ENCODE results near the gene OBP2A. TPM values are rescaled to one million over a fixed set of nuclear protein-coding genes. Genes with fewer than 3 reads are reported as not detected.
"Not testable (repeated sequence)": the region's sequence is repeated elsewhere in the genome, so short reads cannot be mapped to it uniquely, and the experiment has no call there.

OBP2A gene
- total and polyA plus RNA-seq, 9 donors, result not detected

DNA sequence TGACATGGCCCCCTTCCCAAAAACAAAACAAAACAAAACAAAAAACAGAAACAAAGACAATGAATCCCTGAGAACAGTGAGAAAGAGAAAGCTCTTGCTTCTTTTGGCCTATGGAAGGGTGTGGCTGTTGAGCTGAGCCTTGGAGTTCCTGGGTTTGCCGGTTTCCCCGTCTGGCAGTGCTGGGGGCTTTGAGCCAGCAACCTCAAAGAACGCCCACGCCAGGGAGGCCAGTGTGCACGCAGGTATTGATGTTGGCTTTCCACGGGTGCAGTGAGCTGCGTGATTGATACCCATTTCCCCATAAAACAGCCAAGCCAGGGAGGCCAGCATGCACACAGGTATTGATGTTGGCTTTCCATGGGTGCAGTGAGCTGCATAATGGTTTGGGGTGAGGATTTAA lies 33.0 kb upstream of the OBP2A start:
- DNase-seq, result no peak
- Histone ChIP-seq H3K4me1 (ENCODE audit: control insufficient read depth, insufficient read depth, low read length) (peaks cover 2% of the 10 kb centered on the region), H3K36me3 (ENCODE audit: control insufficient read depth, insufficient read depth, low read length) (no peaks in the 10 kb centered on the region), H3K4me3 (ENCODE audit: low read length) (no peak overlapping the region), H3K27me3 (ENCODE audit: control insufficient read depth, insufficient read depth, low read length) (no peaks in the 10 kb centered on the region), H3K27ac (ENCODE audit: low read length) (no peak overlapping the region), H3K9me3 (replicated peaks; ENCODE audit: control insufficient read depth, low read depth, low read length) (no peaks in the 10 kb centered on the region)
- WGBS (ENCODE audit: insufficient coverage), result 52% methylated on average over 4 of the region's 7 CpGs

DNA sequence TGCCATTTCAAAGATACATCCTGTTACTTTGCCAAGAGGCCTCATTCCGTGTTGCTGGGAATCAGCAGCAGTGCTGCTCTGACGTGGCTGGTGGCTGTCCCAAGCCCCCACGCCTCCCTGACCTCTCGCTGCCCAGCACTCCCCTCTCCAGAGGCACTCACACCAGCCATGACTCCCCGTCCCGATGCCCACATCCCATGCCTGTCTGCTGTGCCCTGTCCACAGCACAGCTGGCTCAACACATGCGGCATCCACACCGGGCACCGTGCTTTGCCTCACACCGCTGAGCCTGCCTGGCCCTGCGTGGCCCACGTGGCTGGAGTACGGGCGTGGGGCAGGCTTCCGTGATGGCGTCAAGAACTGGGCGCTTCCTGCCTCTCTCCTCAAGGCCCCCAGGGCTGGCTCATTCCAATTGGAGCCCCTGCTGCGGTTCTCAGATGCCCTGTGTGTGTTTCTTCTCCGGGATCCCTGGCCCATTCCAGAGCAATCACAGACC lies 32.5 kb upstream of the OBP2A start:
- H3K9me3 ChIP-seq (replicated peaks; ENCODE audit: control insufficient read depth, low read depth, low read length), result no peaks in the 10 kb centered on the region
- H3K4me3 ChIP-seq (ENCODE audit: low read length), result no peak overlapping the region
- no peaks in the 10 kb centered on the region for H3K36me3 ChIP-seq (ENCODE audit: control insufficient read depth, insufficient read depth, low read length)
- WGBS (ENCODE audit: insufficient coverage), result 75% methylated on average over 18 of the region's 19 CpGs
- no peak for DNase-seq
- H3K4me1 ChIP-seq (ENCODE audit: control insufficient read depth, insufficient read depth, low read length), result peaks cover 2% of the 10 kb centered on the region
- no peaks in the 10 kb centered on the region for H3K27me3 ChIP-seq (ENCODE audit: control insufficient read depth, insufficient read depth, low read length)
- no peak overlapping the region for H3K27ac ChIP-seq (ENCODE audit: low read length)

DNA sequence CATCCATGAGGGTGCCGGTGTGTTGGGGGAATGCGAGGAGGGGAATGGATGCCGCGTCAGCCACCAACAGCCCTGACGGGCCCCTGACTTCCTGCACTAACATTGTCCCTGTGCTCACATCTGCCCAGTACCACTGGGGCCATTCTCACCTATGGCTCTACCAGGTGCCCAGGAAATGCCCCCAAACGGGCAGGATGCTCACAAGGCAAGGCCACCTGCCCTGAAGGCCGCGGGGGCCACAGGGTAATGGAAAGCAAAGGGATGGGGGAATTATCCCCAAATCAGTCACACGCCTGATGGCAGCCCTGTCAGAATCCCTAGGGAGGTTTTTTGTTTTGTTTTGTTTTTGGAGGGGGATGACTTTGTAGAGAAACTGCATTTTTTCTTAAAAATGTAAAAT lies 32.0 kb upstream of the OBP2A start:
- DNase-seq; H3K4me1 ChIP-seq (ENCODE audit: control insufficient read depth, insufficient read depth, low read length); H3K36me3 ChIP-seq (ENCODE audit: control insufficient read depth, insufficient read depth, low read length); H3K4me3 ChIP-seq (ENCODE audit: low read length); H3K27me3 ChIP-seq (ENCODE audit: control insufficient read depth, insufficient read depth, low read length); H3K27ac ChIP-seq (ENCODE audit: low read length); H3K9me3 ChIP-seq (replicated peaks; ENCODE audit: control insufficient read depth, low read depth, low read length): not testable (repeated sequence)
- 92% methylated on average over 2 of the region's 9 CpGs for WGBS (ENCODE audit: insufficient coverage)

DNA sequence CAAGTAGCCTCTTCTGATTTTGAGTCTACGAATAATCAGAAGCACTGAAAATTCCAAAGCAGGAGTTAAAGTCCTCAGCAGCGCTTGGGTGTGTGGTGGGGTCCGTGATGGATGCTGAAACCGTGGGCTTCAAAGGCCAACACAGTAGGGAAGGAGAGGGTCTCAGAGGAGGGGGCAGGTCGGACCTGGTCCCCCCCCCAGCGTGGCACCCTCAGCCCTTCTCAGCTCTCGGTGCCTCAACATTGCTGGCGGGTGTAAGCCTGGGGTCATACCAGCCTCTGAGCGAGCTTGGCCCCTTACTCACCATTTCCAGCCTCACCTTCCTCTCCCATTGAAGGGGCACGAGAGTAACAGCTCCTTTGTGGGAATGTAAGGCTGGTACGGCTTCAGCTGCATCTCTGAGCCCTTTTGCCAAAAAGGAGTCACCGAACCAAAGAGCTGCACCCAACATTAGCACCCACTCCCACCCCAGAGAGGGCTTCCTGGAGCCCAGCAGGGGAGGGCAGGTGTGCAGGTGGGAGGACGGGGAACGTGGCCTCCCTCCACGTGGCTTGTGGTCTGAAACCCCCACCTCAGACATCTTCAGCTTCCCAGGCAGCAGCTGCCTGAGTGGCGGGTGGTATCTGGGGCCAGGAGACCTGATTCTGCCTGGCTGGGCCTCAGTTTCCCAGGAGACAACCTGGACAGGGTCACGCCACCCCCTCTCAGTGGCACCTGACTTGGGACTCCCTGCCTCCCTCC lies 31.4 kb upstream of the OBP2A start:
- no peak for DNase-seq
- H3K27ac ChIP-seq (ENCODE audit: low read length), result no peak overlapping the region
- peaks cover 2% of the 10 kb centered on the region for H3K4me1 ChIP-seq (ENCODE audit: control insufficient read depth, insufficient read depth, low read length)
- no peaks in the 10 kb centered on the region for H3K27me3 ChIP-seq (ENCODE audit: control insufficient read depth, insufficient read depth, low read length)
- no peaks in the 10 kb centered on the region for H3K36me3 ChIP-seq (ENCODE audit: control insufficient read depth, insufficient read depth, low read length)
- H3K9me3 ChIP-seq (replicated peaks; ENCODE audit: control insufficient read depth, low read depth, low read length), result no peaks in the 10 kb centered on the region
- no peak overlapping the region for H3K4me3 ChIP-seq (ENCODE audit: low read length)
- WGBS (ENCODE audit: insufficient coverage), result 86% methylated on average over 4 of the region's 17 CpGs

DNA sequence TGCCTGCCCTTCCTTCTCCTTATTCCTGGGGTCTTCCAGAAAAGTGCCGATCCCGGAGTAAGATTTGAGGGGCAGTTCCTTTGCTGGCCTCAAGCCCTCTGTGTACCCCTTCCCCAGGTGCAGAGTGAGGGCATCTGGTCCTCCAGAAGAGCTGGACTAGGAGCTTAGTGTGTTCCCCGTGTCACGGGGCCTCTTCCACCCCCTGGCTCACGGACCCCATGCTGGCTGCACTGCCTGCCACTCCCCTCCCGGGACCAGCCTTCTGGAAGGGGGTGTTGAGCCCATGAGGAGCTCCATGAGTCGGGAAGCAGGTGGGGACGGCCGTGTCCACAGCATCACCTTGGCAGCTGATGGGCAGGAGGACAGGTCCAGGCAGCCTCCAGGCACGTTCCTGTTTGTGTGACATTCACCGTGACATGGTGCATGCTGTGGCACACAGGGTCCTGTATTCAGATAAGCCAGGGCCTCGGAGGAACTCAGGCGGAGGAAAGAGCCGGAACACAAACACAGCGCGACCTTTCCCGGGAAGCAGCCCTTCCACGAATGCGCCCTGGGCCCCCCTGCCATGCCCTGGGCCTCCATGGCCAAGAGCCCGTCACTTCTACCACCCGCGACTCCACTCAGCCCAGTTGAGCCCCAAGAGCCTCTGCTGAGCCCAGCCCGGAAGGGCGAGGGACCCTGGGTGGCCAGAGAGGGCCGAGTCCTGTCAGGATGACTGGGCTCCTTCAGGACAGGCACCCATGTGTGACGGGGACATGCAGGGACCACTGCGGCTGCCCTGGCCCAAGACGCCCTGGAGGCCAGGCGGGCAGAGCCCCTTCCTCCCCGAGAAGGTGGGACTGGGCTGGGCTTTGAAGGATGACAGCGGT lies 30.6 kb upstream of the OBP2A start:
- DNase-seq, result no peak
- no peak overlapping the region for H3K27ac ChIP-seq (ENCODE audit: low read length)
- no peak overlapping the region for H3K4me3 ChIP-seq (ENCODE audit: low read length)
- H3K4me1 ChIP-seq (ENCODE audit: control insufficient read depth, insufficient read depth, low read length), result peaks cover 2% of the 10 kb centered on the region
- no peaks in the 10 kb centered on the region for H3K36me3 ChIP-seq (ENCODE audit: control insufficient read depth, insufficient read depth, low read length)
- 85% methylated on average over 26 of the region's 31 CpGs for WGBS (ENCODE audit: insufficient coverage)
- H3K9me3 ChIP-seq (replicated peaks; ENCODE audit: control insufficient read depth, low read depth, low read length), result no peaks in the 10 kb centered on the region
- H3K27me3 ChIP-seq (ENCODE audit: control insufficient read depth, insufficient read depth, low read length), result no peaks in the 10 kb centered on the region

DNA sequence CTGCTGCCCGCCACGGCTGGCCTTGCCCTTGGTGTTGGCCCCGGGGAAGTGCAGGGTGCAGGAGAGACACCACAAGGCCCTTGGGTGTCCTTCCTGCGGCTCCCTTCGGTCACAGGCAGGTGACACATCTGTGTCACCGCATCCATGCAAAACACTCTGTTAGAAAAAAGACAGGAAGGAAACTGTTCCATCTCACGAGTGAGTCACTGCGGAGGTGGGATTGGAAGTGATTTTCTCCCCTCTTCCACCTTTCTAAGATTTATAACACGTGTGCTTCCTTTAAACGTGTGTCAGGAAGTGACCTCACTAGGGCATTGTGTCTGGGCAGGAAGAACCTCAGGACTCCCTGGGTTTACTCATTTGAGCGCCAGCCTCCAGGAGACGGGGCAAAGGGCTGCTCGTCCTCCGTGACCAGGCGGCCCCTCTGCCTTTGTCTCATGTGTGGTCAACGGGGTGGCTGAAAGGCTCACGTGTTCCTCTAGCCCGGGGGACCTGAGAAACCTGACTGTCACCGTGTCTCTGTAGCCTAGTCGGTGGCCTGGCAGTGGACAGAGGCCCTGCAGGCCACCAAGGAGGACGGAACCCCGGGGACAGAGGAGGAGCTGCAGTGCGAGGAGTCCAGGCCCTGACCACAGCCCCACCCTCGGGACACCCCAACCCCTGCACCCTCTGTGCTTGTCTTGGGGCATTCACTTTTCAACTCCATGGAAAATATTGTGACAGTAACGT lies 29.6 kb upstream of the OBP2A start:
- Histone ChIP-seq H3K9me3 (replicated peaks; ENCODE audit: control insufficient read depth, low read depth, low read length) (no peaks in the 10 kb centered on the region), H3K4me3 (ENCODE audit: low read length) (no peak overlapping the region), H3K27ac (ENCODE audit: low read length) (no peak overlapping the region), H3K36me3 (ENCODE audit: control insufficient read depth, insufficient read depth, low read length) (no peaks in the 10 kb centered on the region), H3K27me3 (ENCODE audit: control insufficient read depth, insufficient read depth, low read length) (no peaks in the 10 kb centered on the region), H3K4me1 (ENCODE audit: control insufficient read depth, insufficient read depth, low read length) (peaks cover 2% of the 10 kb centered on the region)
- 66% methylated on average over 20 of the region's 25 CpGs for WGBS (ENCODE audit: insufficient coverage)
- no peak for DNase-seq

DNA sequence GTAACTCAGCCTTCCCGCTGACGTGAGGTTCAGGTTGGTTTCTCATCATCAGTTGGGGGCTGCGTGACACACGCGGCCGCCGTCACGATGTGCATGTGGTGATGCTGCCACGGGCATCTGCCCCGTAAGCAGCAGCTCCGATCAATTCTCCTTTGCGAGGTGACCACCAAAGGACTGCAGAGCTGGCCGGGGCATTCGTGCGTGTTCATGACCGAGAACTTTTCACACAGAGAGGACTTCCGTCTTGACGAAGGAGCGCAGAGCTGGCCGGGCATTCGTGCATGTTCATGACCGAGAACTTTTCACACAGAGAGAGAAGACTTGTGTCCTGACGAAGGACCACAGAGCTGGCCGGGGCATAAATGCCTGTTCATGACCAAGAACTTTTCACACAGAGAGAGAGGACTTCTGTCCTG lies 28.5 kb upstream of the OBP2A start:
- H3K9me3 ChIP-seq (replicated peaks; ENCODE audit: control insufficient read depth, low read depth, low read length), result no peaks in the 10 kb centered on the region
- no peak overlapping the region for H3K27ac ChIP-seq (ENCODE audit: low read length)
- no peaks in the 10 kb centered on the region for H3K36me3 ChIP-seq (ENCODE audit: control insufficient read depth, insufficient read depth, low read length)
- no peak overlapping the region for H3K4me3 ChIP-seq (ENCODE audit: low read length)
- DNase-seq, result no peak
- WGBS (ENCODE audit: insufficient coverage), result 88% methylated on average over 24 of the region's 24 CpGs
- H3K27me3 ChIP-seq (ENCODE audit: control insufficient read depth, insufficient read depth, low read length), result no peaks in the 10 kb centered on the region
- H3K4me1 ChIP-seq (ENCODE audit: control insufficient read depth, insufficient read depth, low read length), result peaks cover 2% of the 10 kb centered on the region

DNA sequence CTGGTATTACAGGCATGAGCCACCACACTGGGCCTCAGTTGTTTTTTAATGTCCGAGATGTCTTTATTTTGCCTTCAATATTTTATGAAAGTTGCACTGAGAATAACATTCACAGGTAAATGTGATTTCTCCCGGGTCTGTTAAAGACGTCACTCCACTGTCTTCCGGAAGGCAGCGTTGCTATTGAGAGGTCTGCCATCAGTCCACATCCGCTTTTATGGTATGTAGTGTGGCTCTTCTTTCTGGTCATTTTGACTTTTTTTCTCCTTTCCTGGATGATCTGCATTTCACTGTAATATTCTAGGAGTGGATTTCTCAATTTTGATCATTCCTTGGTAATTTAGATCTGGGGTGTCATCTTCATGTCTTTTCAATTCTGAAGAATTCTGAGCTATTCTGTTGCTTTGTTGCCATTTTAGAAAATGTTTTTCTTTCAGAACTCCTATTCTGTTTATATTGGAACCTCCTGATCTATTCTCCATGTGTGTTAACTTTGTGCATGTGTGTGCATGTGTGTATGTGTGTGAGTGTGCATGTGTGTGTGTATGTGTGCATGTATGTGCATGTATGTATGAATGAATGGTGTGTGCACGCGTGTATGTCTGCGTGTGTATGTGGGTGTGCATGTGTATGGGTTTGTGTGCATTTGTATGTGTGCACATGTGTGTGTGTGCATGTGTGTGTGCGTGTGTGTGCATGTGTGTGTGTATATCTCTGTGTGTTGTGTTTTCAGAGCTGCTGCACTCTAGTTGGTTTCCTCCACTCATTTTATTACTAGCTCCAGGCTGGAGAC lies 26.6 kb upstream of the OBP2A start:
- Histone ChIP-seq H3K27ac (ENCODE audit: low read length) (no peak overlapping the region), H3K4me3 (ENCODE audit: low read length) (no peak overlapping the region), H3K36me3 (ENCODE audit: control insufficient read depth, insufficient read depth, low read length) (no peaks in the 10 kb centered on the region), H3K27me3 (ENCODE audit: control insufficient read depth, insufficient read depth, low read length) (no peaks in the 10 kb centered on the region), H3K9me3 (replicated peaks; ENCODE audit: control insufficient read depth, low read depth, low read length) (no peaks in the 10 kb centered on the region), H3K4me1 (ENCODE audit: control insufficient read depth, insufficient read depth, low read length) (no peaks in the 10 kb centered on the region)
- DNase-seq, result no peak
- 87% methylated on average over 3 of the region's 10 CpGs for WGBS (ENCODE audit: insufficient coverage)

DNA sequence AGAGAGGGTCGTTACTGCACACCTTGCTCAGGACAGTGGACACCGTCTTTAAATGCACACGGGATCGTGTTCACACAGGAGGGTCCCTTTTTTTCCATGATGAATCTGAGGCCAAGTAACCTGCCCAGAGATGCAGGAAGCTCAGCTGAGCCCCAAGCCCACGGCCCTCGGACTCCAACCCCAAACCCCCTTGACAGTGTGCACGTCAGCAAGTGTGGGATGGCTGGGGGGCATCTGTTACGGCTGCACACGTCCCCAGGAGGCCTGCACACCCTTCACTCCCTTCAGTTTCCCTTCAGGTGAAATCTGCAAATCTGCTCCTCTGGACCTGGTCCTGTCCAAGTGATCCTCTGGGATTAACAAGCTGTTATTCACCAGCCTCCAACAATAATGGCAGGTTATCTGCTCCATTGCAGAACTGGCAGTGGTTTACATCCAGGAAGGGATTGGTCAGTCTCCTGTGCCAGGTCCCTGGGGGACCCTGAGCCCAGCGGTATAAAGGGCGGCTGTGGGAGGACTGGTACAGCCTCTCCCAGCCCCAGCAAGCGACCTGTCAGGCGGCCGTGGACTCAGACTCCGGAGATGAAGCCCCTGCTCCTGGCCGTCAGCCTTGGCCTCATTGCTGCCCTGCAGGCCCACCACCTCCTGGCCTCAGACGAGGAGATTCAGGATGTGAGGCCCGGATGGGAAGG lies 24.9 kb upstream of the OBP2A start, which contains the start of gene LCN1:
TSS of gene LCN1 (plus strand) at position 525 of the 692 bp plus-strand sequence. CDS start at position 583, 58 bp downstream.
- no peak for DNase-seq
- no peaks in the 10 kb centered on the region for H3K9me3 ChIP-seq (replicated peaks; ENCODE audit: control insufficient read depth, low read depth, low read length)
- no peaks in the 10 kb centered on the region for H3K36me3 ChIP-seq (ENCODE audit: control insufficient read depth, insufficient read depth, low read length)
- H3K27ac ChIP-seq (ENCODE audit: low read length), result no peak within 1 kb of the TSS
- peaks cover 2% of the 10 kb centered on the region for H3K27me3 ChIP-seq (ENCODE audit: control insufficient read depth, insufficient read depth, low read length)
- WGBS (ENCODE audit: insufficient coverage), result 52% methylated on average over 6 of the region's 18 CpGs
- H3K4me1 ChIP-seq (ENCODE audit: control insufficient read depth, insufficient read depth, low read length), result no peaks in the 10 kb centered on the region
- no peak within 1 kb of the TSS for H3K4me3 ChIP-seq (ENCODE audit: low read length)

All from muscle of leg (tissue), 11 donors.